Measurements from ENCODE around the gene ACAA1. TPM values are rescaled to one million over a fixed set of nuclear protein-coding genes. Genes with fewer than 3 reads are reported as not detected.

ACAA1 gene
- total RNA-seq, 2 experiments from 2014 or later = 56.4 to 58.9 TPM

DNA sequence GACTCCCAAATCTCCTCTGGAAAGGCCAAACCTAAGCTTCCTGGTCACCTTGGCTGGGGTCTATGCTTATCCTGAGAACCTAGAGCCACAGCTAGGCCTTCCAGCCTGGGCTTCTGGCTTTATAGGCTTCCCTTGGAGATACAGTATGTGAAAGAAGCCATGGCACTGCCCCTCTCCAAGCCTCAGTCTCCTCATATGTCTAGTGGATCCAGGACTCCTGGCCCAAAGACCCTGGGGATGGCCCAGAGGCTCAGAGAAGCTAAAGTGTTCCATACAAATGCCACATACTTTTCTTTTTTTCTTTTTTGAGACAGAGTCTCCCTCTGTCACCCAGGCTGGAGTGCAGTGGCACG is 8.6 kb downstream of the ACAA1 start:
- H3K4me1 ChIP-seq (ENCODE audit: insufficient read depth, low read length) = peaks cover 20% of the 10 kb centered on the region
- H3K9me3 ChIP-seq (ENCODE audit: control insufficient read depth in 1 of 2, insufficient read depth in 1 of 2, low read length in 2 of 2) = no peaks in the 10 kb centered on the region
- Mint-ChIP-seq H3K27ac (peak overlapping the region; percentile 62), H3K27me3 (no peaks in the 10 kb centered on the region), H3K9me3 (no peaks in the 10 kb centered on the region), H3K36me3 (ENCODE audit: low read depth) (peaks cover 99% of the 10 kb centered on the region), H3K4me3 (no peak overlapping the region), H3K4me1 (ENCODE audit: low read depth) (peaks cover 27% of the 10 kb centered on the region)
- no peak for TF ChIP-seq CTCF (IDR thresholded peaks at IDR 0.05)
- no peak overlapping the region for H3K27ac ChIP-seq (ENCODE audit: low read depth in 1 of 2, low read length in 2 of 2)
- ATAC-seq (ENCODE audit: poor library complexity) = no peak
- H3K27me3 ChIP-seq (ENCODE audit: control insufficient read depth in 1 of 2, insufficient read depth in 2 of 2, low read length in 2 of 2) = no peaks in the 10 kb centered on the region
- H3K36me3 ChIP-seq (ENCODE audit: insufficient read depth, low read length) = peaks cover 88% of the 10 kb centered on the region
- POLR2A ChIA-PET = no interaction called here
- no peak overlapping the region for H3K4me3 ChIP-seq (ENCODE audit: low read length)
- CTCF ChIA-PET = no interaction called here
- intact Hi-C loops (cut with DNase I, micrococcal nuclease) = no loop called here
- peak in 1 of 14 experiments; percentile 4 for DNase-seq

DNA sequence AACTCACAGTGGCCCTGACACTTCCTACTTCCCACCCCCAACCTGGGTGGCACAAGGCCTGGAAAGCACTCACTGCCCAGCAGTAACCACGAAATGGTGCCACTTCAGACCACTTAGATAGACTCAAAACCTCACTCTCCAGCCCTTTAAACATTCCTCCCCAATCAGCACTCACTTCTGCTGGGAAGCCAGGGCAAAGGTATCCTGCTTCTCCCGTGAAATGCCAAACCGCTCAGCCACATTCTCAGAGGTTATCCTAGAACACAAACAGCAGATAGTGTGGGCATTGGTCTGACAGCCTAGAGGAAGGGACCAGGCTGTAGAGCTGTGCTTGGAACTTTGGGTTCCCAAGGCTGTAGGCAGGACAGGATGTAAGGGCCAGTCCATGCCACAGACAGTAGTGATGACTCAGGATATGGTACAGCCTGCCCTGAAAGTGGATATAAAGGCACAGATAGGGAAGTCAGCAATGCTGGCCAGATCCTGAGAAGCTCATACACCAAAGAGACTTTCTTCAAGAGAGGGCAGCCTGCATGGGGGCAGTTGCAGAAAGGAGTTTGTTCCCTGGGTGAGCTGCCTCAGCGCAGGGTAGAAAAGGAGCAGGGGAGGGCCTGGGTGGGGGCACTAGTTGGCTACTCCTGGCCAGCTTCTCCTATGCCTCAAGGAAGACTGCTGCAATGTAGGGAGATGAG is 9.2 kb downstream of the ACAA1 start:
- no peaks in the 10 kb centered on the region for H3K27me3 Mint-ChIP-seq

GRCh38 chr3:38126121-38126892 is 10.6 kb downstream of the ACAA1 start:
- DNase-seq = no peak
- Mint-ChIP-seq H3K4me1 (ENCODE audit: low read depth) (peaks cover 10% of the 10 kb centered on the region), H3K27ac (no peak overlapping the region), H3K4me3 (no peak overlapping the region), H3K9me3 (no peaks in the 10 kb centered on the region), H3K27me3 (no peaks in the 10 kb centered on the region), H3K36me3 (ENCODE audit: low read depth) (peaks cover 98% of the 10 kb centered on the region)
- H3K9me3 ChIP-seq (ENCODE audit: control insufficient read depth in 1 of 2, insufficient read depth in 1 of 2, low read length in 2 of 2) = no peaks in the 10 kb centered on the region
- ChIA-PET POLR2A (no interaction called here), CTCF (no interaction called here)
- H3K36me3 ChIP-seq (ENCODE audit: insufficient read depth, low read length) = peaks cover 88% of the 10 kb centered on the region
- peaks cover 3% of the 10 kb centered on the region for H3K4me1 ChIP-seq (ENCODE audit: insufficient read depth, low read length)
- ATAC-seq (ENCODE audit: poor library complexity) = no peak
- H3K4me3 ChIP-seq (ENCODE audit: low read length) = no peak overlapping the region
- no peaks in the 10 kb centered on the region for H3K27me3 ChIP-seq (ENCODE audit: control insufficient read depth in 1 of 2, insufficient read depth in 2 of 2, low read length in 2 of 2)
- TF ChIP-seq CTCF (IDR thresholded peaks at IDR 0.05) = no peak
- intact Hi-C loops (cut with DNase I, micrococcal nuclease) = no loop called here
- no peak overlapping the region for H3K27ac ChIP-seq (ENCODE audit: low read depth in 1 of 2, low read length in 2 of 2)

More for the DNA sequence above, 9.2 kb downstream of the ACAA1 start:
- Histone ChIP-seq H3K27ac (ENCODE audit: low read depth in 1 of 2, low read length in 2 of 2) (no peak overlapping the region), H3K4me1 (ENCODE audit: insufficient read depth, low read length) (peaks cover 15% of the 10 kb centered on the region), H3K27me3 (ENCODE audit: control insufficient read depth in 1 of 2, insufficient read depth in 2 of 2, low read length in 2 of 2) (no peaks in the 10 kb centered on the region), H3K36me3 (ENCODE audit: insufficient read depth, low read length) (peaks cover 88% of the 10 kb centered on the region), H3K9me3 (ENCODE audit: control insufficient read depth in 1 of 2, insufficient read depth in 1 of 2, low read length in 2 of 2) (no peaks in the 10 kb centered on the region), H3K4me3 (ENCODE audit: low read length) (no peak overlapping the region)
- TF ChIP-seq CTCF (IDR thresholded peaks at IDR 0.05) = no peak
- Mint-ChIP-seq H3K4me3 (no peak overlapping the region), H3K4me1 (ENCODE audit: low read depth) (peaks cover 22% of the 10 kb centered on the region), H3K27ac (peak overlapping the region; percentile 62), H3K36me3 (ENCODE audit: low read depth) (peaks cover 99% of the 10 kb centered on the region), H3K9me3 (no peaks in the 10 kb centered on the region)
- ChIA-PET CTCF (no interaction called here), POLR2A (no interaction called here)
- ATAC-seq (ENCODE audit: poor library complexity) (no peak), DNase-seq (no peak)
- intact Hi-C loops (cut with DNase I, micrococcal nuclease) = no loop called here
